HG02763 (cell line): ENCODE measurements around the gene NEDD9.

ENCODE experiments used
- ATAC-seq: cut with Tn5 transposase; IDR thresholded peaks from one replicate; pipeline ENCODE4 v1.9.1; 2021; ENCODE audit warnings: mild to moderate bottlenecking, moderate library complexity; ENCODE audit not compliant: unreplicated experiment

The NEDD9 gene

DNA sequence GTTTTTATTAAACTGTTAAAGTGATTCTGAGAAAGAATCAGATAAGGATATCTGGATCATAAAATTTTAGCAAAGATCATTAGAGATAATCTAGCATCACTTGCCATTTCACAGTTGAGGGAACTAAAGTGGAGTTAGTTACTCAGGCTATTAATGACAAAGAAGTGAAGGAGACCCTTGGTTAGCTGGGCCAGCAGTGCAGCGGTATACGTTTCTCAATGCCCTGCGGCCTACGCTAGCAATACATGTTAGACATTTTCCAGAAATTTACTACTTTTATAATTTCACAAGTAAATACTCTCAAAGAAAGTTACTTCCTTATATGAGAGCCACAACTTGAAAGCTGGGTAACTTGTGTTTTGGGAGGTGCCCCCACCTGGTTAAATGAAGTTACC is 28.5 kb downstream of the NEDD9 start:
- ATAC-seq, result no peak

GRCh38 chr6:11203306-11204004 is 29.0 kb downstream of the NEDD9 start:
- ATAC-seq, result no peak

DNA sequence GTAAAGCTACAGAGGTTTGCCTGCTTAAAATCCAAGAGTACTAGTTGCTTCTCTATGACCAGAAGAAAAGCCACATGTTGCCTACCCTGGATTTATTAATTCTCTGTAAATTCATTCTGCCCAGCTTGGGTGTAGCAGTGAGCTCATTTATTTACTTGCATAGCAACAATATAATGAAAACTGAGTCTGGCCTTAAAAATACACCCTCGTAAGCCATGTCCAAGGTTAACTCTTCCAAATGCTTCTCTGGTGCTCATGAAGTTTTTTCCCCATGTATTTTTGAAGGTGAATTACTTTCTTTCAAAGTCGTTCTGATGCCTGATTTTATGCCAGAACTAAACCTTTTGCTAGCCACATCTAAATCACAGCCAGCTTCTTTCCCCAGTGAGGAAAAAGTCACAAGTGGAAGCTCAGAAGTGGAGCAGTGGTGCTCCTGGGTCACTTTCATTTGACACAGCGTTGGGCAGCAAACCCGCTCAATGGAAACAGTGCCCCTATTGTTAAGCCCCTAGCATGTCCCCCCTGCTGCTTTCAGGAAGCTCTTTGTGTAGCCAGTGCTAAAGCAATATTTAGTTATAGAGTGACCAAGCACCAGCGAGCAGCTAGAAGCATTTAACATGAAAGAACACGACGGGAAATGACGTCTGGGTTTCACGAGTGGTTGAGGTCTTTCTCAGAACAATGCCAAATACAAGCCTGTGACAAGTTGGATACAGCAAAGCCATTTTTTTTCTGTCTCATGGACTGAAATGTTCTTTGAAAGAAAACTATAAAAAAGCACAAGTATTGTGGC is 29.8 kb downstream of the NEDD9 start:
- no peak for ATAC-seq

DNA sequence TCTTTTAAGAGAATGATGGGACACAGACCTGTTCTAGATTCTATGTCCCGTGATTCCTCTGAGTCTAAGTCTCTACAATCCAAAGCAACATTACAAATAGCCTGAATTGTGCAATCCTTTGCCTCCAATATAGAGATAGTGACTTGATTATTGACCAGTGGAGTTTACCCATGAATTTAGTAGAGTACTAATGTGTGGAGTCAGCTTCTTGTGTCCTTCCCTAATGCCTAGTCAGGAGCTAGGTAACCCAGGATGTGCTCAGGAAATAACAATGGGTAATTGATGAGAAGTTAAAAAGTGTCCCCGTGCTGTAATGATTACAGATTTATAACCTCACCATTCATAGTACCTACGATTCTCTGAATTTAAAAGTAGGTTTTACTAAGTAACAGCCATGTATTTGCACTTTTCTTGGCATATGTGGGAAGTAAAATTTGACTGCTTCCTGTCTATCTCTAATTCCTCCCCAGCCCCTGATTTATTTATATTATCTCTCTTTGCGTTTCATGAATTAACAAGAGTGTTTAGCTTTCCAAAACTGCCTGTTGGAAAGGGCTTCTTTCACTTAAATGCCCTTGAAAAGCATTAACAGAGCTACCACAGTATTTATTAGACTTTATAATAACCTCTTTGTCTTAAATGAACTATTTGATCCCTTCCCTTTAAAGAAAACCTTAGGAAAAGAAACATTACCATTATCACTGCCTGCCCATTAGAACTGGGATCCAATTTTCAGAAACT is 30.5 kb downstream of the NEDD9 start:
- no peak for ATAC-seq

DNA sequence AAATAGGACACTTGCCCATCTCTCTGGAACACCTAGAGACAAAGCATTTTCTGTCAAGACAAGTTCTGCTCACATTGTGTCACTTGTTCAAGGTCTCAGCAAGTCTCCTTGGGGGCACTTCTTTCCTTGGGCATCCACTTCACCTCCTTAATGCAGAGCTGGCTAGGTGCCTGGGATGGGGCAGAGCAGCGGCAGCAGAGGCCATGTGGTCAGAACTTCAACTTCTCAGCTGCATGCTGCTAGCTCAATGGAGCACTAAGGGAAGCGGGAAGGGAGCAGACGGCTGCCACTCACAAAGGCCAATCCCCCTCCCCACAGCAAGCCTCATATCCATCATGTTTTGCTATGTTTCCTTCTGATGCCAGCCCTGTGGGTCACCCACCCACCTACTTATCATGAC is 31.5 kb downstream of the NEDD9 start:
- no peak for ATAC-seq

- no peak for ATAC-seq
Measured at GRCh38 chr6:11200356-11200755, 32.1 kb downstream of the NEDD9 start.

DNA sequence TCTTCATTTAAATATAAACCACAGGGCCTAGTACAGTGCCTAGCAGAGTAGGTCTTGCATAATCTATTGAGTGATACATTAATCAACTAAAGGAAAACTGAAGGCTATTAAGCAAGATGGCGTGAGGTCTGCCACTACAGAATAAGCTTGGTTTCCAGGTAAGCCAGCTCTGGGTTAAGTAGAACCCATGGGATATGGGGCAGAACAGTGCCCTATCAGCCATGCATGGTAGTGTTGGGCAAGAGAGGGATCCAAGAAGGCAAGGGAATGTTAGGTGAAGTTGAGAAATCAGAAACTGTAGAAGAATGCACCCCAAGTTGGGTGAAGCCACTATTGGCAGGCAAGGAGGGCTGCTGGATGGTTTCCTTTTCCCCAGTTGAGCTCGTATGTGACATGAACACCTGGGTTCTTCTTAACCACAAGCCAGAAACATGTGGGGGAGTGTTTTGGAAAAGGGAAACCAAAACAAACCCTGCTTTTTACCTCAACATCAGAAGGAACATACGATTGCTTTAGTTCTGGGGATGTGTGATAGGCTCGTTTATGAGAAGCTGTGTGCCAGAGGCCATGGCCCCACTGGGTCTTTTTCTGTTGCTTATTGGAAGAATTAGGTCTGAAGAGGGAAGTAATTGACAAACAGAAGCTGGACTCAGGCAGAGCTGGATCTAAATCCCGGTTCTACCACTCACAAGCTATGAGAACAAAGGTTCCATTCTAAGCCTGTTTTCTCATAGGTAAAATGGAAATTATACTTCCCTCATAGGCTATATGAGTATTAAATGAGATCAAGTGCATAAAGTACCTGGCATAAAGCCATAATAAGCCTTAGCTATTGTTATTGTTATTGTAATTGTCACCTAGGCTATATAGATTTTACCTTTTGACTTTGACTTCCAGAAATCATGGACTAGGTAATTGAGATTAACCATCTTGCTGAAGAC is 33.5 kb downstream of the NEDD9 start:
- ATAC-seq, result no peak

GRCh38 chr6:11197850-11198249 is 34.6 kb downstream of the NEDD9 start:
- ATAC-seq, result no peak

DNA sequence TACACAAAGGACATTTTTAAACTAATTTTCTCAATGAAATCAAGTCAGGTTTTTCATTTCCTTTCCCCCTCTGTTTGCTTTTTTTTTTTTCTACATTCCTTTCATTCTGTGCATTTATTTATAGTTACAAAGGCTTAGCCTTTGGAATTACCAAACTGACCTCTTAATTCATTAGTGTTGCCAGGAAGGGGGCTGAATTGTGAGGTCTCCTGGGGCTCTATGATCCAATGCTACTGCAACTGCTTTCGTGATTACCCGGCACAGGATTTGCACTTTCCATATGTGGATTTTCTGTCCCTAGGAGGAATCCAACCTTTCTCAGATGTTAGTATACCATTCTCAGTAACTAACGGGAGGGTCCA is 35.3 kb downstream of the NEDD9 start:
- no peak for ATAC-seq

DNA sequence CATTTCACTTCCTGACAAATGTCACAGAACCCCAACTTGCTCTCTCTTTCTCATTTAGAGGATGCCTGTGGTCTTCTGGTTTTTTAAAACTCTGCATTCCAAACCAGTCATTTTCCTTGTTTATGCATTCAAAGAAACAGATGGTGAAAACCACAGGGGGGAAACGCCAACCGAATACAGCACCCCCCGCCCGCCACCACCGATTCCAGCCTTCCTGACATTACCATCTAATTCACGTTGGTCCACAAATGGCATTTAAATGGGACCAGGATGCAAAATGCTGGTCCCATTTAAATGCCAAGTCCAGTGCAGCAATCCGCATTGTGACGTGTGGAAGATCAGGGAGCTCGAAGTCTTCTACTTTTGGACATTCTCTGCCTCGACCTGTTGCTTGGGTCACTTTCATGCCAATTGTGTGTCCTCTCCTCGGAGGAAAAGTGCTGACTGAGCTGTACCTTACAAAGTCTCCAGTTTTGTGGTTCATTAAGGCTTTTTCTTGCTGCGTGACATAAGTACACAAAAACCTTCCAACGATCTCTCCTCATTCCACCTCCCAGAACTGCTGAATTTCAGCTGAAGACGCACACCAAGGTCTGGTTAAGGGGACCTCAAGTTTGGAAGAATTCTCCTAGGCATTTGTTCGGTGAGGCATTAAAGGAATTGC is 35.8 kb downstream of the NEDD9 start:
- ATAC-seq, result no peak

DNA sequence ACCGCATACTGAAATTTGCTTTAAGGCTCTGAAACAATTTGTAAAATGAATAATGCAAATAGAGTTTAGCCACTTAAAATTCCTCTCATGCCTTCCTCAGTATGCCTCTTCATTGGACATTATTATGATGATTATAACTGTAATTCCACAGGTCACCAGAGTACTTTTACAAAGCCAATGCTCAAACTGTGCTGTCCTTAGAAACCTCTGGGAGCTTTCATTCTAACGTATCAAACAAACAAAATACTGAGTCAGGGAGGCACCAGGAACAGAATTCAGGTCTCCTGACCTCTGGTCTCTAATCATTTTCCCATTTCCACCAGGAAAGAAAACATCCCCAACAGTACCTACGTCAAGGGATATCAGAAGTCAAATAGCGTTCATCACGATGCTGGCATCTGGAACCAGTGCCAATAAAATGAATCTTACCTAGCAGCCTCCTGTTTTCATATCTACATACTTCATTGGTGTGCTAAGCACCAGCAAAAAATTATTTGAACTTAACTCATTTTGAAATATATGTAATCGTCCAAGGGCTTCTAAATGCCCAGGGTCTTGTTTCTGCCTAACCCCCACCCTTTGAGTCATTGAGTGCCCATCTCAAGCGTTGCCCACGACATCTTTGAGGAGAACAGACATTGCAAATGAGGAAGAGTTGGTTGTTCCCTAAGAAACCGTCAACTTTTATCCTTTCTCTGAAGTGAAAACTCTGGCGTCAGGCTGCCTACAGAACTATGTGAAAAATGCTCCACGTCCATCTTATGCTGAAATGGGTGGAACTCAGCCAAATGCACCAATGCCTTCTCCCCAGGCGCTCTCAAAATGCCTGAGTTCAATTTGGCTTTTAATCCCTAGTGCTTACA is 37.9 kb downstream of the NEDD9 start:
- ATAC-seq, result no peak

- ATAC-seq, result no peak
Measured at GRCh38 chr6:11193434-11193833, 39.0 kb downstream of the NEDD9 start.

GRCh38 chr6:11192167-11192566 is 40.3 kb downstream of the NEDD9 start:
- no peak for ATAC-seq

DNA sequence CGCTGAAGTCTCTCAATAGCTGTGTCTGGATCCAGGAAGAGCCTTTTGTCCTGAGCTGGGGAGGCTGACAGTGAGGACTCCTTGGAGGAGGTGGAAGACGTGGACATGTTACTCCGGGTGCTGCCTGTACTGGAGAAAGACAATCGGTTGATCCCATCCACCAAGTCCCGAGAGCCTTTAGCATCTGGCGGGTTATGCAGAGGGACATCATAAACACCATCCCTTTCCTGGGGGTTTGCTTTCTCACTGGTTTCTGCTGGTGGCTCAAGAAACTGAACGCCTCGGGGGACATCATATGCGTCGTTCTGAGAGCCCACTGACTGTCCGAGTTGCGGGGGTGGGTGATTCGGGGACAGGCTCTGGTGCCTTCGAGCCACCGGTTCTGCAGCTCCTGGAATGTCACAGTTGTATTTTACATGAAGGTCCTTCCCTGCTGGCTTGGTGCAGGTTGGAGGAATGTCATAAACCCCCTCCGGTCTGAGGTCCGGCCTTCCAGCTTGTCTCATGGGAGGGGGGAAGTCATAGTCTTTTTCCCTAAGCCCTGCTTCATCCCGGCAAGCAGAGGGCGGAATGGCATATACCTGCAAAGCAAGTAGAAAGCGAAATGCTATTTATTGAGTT is 41.7 kb downstream of the NEDD9 start:
- no peak for ATAC-seq

DNA sequence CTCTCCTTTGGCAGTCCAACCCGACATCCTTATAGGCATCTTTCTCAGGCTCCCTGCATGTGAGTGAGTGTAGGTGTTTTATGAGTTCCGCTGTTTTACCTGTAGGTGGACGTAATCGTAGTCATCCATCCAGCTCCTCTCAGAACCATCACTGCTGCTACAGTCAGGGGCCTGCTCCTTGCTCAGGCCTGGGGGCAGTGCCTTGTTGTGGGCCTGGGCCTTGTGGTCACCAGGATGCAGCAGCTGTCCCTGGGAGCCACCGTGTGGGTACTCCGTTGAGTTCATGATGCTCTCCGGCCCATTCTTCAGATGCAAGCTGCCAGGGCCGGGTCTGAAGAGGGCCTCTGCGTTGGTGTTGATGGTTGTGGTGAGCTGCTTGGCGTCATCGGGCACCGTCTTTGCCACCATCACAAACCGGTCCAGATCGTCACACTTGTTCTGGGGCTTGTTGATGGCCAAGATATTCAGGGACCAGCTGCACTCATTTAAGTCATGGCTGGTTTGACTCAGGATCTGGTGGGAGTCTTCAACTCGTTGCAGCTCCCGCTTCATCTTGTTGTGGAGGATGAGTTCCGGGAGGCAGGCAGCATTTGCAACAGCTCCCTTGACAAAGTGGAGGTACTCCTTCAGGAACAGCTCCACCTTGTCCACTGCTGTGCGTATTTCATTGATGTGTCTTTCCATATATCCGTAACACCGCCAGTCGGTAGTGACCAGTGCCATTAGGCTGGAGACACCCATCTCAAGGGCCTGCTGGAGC is 42.4 kb downstream of the NEDD9 start:
- no peak for ATAC-seq

DNA sequence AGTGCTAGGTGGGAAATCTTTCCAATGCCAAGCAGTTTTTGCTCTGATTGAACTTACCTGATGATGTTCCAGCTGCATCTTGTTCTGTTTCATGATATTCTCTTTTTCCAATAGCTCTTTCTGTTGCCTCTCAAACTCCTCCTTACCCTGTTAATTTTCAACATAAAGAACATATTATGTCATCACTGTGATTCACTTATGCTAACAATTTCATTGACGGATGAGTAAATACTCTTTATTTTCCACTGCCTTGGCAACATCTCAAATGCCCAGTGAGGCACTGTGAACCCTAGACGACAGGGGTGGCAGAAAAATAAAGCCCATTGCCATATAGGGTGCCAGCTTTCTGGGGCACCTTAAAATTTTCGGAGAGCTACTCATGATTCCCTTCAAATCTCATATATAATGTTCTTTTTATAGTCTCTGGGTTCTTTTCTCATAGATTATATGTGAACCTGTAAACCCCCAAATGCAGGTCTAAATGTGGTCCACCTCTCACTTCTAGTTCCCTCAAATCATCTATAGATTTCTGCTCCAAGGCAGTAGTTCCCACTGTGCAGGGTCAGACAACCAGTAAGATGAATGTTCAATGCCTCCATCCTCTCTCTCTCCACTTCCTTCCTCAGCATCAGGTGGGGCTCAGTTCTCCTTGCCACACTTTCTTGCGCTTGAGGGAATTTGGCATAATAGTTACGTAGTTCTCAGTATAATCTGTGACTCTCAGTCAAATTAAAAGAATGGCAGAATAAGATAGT is 44.1 kb downstream of the NEDD9 start:
- ATAC-seq, result no peak

DNA sequence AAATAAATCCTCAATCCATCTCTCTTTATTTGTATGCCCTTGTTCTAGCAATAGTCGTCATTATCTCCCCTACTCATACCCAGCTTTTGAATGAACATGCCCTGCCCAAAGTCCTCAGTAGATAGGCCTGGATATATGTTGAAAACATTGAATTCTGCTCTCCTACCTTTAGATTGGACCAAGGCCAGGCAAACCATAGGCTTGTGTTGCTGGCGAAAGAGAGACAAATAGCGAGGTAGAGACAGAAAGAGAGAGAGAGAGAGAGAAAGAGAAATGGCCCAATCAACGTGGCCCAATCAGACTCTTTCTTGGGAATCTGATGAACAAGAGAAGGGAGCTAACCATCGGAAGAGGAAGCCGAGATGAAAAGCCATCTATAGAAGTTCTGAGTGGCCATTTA is 45.2 kb downstream of the NEDD9 start:
- ATAC-seq, result no peak
